GM21381 (cell line): Measurements from ENCODE around the gene XPA.
"Not testable (repeated sequence)": the region's sequence is repeated elsewhere in the genome, so short reads cannot be mapped to it uniquely, and the experiment has no call there.

Experiments used
- ATAC-seq: cut with Tn5 transposase; IDR thresholded peaks from one replicate; pipeline ENCODE4 v1.9.1; 2021; ENCODE audit warnings: mild to moderate bottlenecking, moderate library complexity; ENCODE audit not compliant: unreplicated experiment

Gene XPA

DNA sequence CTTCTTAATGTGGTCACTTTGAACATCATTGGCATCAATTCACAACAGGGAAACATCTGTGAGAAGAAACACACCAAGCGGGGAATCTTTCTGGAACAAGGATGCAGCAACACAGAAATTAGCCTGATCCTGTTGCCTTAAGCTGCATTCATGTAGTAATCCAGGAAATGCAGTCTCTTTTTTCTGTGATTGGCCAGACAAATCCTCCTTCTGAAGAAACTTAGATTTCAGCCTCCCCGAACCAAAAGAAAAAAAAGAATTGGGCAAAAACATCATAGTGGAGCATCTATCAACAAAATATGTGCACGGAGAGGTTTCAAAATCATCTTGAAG lies 7.2 kb upstream of the XPA start:
- no peak for ATAC-seq

DNA sequence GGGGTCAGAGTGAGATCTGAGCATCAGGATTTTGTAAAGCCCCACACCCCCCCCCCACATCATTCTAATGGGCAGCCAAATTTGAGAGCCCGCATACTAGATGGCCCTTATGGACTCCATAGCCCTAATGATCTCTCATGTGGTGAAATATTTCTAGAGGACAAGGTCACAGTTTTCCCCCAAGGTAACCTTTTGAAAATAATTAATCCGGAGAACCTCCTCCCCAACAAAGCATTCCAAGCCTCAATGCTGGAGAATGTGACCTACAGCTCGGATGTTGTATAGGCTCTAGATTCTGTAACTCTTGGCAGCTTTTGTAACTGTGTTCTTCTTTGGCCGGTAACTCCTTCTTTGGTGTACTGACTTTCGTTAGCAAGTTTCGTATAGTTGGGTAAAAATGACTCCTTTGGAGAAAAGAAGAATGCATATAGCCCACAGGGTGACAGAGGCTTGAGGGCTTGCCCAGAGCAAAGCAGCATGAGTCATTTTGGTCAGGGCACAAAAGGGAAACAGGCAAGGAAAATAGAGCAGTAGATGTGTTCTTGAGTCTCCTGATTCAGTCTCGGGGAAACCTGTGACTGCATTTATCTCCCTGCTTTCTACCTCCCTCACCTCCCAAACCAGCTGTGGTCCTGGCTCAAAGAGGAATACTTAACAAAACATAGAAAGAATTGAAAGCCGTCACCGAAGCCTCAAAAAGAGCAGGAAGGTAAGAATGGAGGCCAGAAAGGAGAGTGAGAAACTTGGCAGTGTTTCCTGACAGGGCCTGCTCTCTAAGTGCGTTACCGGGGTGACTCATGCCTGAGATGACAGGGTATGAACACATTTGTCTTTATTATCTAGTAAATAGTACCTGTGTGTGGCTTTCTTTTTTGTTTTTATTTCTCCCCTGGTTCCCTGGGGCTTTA lies 6.6 kb upstream of the XPA start:
- ATAC-seq = no peak

DNA sequence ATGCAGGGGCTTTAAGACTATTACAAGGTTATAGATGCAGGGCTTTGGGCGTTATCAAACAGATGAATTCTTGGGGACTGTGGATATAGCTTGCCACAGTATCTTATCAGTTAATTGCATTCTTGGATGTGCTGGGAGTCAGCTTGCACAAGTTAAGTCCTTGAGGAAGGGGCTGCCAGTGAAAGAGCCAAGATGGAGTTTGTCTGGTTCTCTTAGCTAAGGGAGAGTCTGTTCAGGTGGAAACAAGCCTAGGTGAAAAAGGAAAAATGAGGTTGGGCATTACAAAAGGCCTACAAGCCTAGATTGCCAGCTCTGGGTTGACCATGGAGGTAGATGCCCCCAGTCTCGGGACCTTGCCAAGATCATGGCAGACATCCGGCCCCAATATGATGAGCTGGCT lies 2.7 kb upstream of the XPA start:
- ATAC-seq = not testable (repeated sequence)

- not testable (repeated sequence) for ATAC-seq
These were observed 2.1 kb upstream of the XPA start for GRCh38 chr9:97699281-97699680.

- no peak for ATAC-seq
These were observed 1.7 kb upstream of the XPA start for GRCh38 chr9:97698865-97699264.

DNA sequence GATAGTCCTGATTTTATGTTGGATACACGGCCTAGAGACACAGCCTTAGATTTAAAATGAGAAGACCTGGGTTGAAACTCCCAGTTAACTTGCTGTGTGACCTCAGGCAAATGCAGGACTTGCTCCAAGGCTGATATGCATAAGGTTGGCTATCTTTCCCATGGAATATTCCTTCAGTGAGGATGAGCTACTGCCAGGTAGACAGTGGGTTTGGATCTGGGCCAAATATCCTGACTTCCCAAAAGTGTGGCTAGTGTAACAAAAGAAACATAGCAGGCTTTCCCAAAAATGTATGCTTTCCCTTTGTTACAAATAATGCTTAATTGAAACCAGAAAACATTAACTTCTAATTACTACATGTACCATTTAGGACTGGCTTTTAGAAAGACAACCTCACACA lies 697 bp upstream of the XPA start:
- no peak for ATAC-seq

DNA sequence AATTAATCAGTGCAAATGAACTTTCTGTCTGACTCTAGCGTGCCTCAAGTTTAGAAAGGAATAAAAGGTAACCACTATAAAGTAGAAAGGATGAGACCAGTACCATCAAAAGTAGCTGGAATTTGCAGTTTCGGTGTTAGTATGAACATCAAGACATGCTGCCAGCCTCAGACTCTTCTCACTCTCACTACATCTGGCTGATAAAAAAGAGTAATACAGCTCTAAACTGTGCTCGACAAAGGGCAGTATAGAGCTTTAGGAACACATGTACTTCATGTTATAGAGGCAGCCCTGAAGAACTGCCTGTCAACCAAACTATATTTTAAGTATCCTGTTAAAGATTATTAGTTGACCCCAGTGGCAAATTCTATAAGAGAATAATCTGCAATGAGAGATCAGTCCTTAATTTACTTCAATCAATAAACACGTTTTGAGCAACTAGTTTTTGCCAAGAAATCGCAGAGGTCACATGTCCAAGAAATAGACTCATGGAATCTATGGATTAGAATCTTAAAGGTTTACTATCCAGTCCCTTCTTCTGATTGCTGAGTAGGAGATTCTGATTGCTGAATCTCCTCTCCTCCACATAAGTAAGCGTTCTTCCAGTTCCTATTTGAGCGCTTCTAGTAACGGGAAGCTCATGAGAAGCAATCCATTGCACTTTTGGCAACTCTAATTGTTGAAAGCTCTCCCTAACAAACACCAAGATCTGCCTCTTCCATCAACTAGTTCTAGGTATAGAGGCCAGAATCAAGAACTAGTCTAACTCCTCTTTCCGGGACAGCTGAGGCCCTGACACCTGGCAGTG lies 941 bp downstream of the XPA start:
- no peak for ATAC-seq

DNA sequence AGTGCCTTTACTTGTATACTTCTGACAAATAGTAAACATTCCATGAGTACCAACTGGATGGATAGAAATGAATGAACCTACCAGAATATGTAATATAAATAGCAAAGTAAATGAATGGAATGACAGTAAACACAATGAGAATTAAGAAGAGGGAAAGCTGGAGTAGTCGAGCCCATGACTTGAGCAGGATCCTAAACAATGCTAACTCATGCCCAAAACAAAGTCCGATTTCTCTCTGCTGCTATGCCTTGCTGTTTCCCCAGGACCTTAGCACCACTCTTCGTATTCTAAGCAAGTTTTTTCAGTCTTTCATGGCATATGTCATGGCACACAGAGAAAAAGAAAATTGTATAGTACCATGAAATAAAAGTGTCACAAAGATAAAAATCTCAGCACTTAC lies 1.8 kb downstream of the XPA start:
- no peak for ATAC-seq

DNA sequence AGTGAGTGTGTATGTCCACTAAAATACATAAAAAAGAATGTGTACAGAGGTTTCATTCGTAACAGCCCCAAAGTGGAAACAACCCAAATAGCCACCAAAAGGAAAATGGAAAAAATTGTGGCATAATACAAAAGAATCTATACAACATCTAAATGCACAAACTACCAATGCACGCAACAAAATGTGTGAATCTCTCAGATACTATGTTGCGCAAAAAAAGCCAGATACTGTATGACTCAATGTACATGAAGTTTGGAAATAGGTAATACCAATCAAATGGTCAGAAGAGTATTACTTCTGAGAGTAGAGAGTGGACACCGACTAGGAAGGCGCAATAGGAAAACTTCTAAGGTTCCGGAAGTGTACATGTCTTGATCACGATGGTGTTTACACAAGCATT lies 2.4 kb downstream of the XPA start:
- no peak for ATAC-seq

- ATAC-seq = no peak
These were observed 7.5 kb downstream of the XPA start for GRCh38 chr9:97689401-97690180.

GRCh38 chr9:97688654-97689053 lies 8.5 kb downstream of the XPA start:
- no peak for ATAC-seq

DNA sequence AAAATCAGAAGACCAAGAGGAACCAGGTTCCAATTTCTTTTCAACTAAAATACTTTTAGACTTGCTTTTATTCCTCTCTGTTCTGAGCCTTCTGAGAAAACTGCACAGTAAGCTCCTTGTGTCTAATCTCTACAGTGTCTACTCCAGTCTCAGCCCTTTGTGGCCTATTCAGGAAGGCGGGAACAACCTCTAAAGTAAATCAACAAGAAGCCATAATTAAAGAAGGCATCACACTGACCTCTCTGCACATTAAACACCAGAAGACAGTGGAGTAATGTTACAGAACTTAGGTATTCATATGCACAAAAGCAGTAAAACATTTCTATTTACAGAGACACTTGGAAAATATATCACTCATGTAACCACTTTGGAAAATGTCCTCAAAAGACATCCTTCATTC lies 14.9 kb downstream of the XPA start:
- ATAC-seq = no peak

DNA sequence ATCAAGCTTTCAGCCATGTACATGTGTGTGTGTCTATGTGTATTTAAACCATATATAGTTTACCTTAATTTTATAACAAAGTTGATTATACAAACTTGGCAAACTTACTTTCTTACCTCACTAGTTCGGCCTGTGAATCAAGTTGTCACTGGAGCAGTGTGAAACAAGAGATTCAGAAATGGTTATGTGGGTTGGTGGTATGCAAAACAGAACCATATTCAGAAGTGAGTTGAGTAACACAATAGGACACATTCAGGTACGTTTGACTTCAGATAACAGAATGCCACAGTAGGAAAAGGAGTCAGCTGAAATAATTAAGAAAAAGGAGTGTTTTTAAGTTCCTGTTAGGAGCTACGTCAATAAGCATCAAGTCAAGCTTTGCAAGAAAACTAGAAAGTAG lies 21.5 kb downstream of the XPA start:
- ATAC-seq = no peak

DNA sequence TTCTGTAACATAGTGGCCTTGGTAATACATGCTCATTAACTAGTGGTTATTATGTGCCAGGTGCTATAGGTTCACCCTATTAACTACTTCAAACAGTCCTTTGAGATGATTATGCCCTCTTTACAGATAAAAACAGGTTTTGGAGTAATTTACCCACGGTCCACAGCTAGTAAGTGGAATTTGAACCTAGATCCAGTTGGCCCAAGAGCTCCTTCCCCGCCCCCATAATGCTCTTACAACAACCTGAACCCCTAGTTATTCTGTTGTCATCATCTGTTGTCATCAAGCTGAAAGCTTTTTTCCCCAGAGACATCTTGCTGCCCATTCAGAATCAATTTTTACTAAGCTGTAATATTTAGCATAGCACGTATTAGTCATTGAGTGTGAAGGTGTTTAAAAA lies 23.2 kb downstream of the XPA start:
- ATAC-seq = no peak

GRCh38 chr9:97672403-97672802 lies 24.7 kb downstream of the XPA start:
- no peak for ATAC-seq

- no peak for ATAC-seq
These were observed 26.6 kb downstream of the XPA start for GRCh38 chr9:97670586-97670985.

- no peak for ATAC-seq
These were observed 28.7 kb downstream of the XPA start for GRCh38 chr9:97668485-97668884.

GRCh38 chr9:97666907-97667686 lies 30.0 kb downstream of the XPA start:
- no peak for ATAC-seq

GRCh38 chr9:97665742-97666141 lies 31.4 kb downstream of the XPA start:
- ATAC-seq = no peak

DNA sequence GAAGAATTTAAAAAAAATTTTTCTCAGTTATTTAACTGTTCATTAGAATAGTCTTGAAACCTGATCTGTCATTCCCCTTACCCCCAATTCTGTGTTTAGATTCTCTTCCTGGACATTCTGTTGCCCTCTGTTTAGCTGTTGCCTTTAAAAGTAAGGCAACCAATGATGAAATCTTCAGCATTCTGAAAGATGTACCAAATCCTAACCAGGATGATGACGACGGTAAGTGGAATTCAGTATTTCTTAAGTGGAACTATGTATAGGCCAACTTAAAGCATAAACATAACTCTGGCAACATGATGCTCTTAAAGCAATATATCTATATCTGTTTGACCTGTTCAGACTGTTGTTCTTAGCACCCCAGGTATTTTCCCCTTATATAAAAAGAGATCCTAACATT lies 36.3 kb downstream of the XPA start:
- no peak for ATAC-seq

GRCh38 chr9:97660340-97660739 lies 36.8 kb downstream of the XPA start:
- no peak for ATAC-seq
